Effector CD8-positive, alpha-beta T cell (primary cell): Measurements from ENCODE around the gene TPBGL.

Experiments
- DNase-seq: peaks from one replicate; lab custom pipeline; 2025; lab: John Stamatoyannopoulos, UW

The TPBGL gene

GRCh38 chr11:75246006-75246670 lies 5.6 kb downstream of the TPBGL start:
- no peak for DNase-seq

- DNase-seq = no peak
Observed at GRCh38 chr11:75246671-75247350, 6.2 kb downstream of the TPBGL start.

- DNase-seq = no peak
Observed at GRCh38 chr11:75248924-75249256, 8.3 kb downstream of the TPBGL start.

- DNase-seq = no peak
Observed at GRCh38 chr11:75249704-75250103, 9.1 kb downstream of the TPBGL start.

GRCh38 chr11:75254326-75254725 lies 13.8 kb downstream of the TPBGL start:
- DNase-seq = no peak

GRCh38 chr11:75260396-75261170 lies 20.0 kb downstream of the TPBGL start:
- no peak for DNase-seq

GRCh38 chr11:75261902-75262361 lies 21.4 kb downstream of the TPBGL start:
- no peak for DNase-seq

- no peak for DNase-seq
Observed at GRCh38 chr11:75262436-75262835, 21.9 kb downstream of the TPBGL start.

GRCh38 chr11:75262961-75263852 lies 22.6 kb downstream of the TPBGL start:
- DNase-seq = no peak

GRCh38 chr11:75263944-75264349 lies 23.4 kb downstream of the TPBGL start:
- DNase-seq = no peak

- no peak for DNase-seq
Observed at GRCh38 chr11:75264356-75264755, 23.8 kb downstream of the TPBGL start.

GRCh38 chr11:75264971-75265370 lies 24.4 kb downstream of the TPBGL start:
- no peak for DNase-seq

- no peak for DNase-seq
Observed at GRCh38 chr11:75265851-75266531, 25.4 kb downstream of the TPBGL start.

- DNase-seq = no peak
Observed at GRCh38 chr11:75267171-75267970, 26.8 kb downstream of the TPBGL start.

GRCh38 chr11:75268626-75269366 lies 28.2 kb downstream of the TPBGL start:
- no peak for DNase-seq

GRCh38 chr11:75269367-75269660 lies 28.7 kb downstream of the TPBGL start:
- no peak for DNase-seq

GRCh38 chr11:75269896-75270295 lies 29.3 kb downstream of the TPBGL start:
- no peak for DNase-seq

- no peak for DNase-seq
Observed at GRCh38 chr11:75270896-75271418, 30.4 kb downstream of the TPBGL start.

- DNase-seq = no peak
Observed at GRCh38 chr11:75271730-75272129, 31.2 kb downstream of the TPBGL start.

GRCh38 chr11:75272391-75272790 lies 31.8 kb downstream of the TPBGL start:
- DNase-seq = no peak
